ENCODE results near the gene TMEM144.

Gene TMEM144

GRCh38 chr4:158302076-158302866, 92.0 kb downstream of the TMEM144 start:
- FAIRE-seq = no peak

GRCh38 chr4:158304694-158305093, 94.4 kb downstream of the TMEM144 start:
- no peak for FAIRE-seq
